Activated naive CD8-positive, alpha-beta T cell treated with anti-CD3 and anti-CD28 coated beads, Interleukin-2, amount 10 ng/mL, durations not matched to agents 7 days and 5 days (primary cell): ENCODE measurements around the gene SEC31A. TPM values are rescaled to one million over a fixed set of nuclear protein-coding genes. Genes with fewer than 3 reads are reported as not detected.

Experiments used
- ATAC-seq: fragments of 150-1000 bp; cut with Tn5 transposase; one replicate; pipeline ENCODE4 v1.10.0; 2021; ENCODE audit warnings: low read depth, moderate library complexity
- POLR2A ChIA-PET: fragments of 350-600 bp; sonication (Branson Sonifier 250); formaldehyde crosslinking; loops from one replicate; lab custom pipeline; 2021; ENCODE audit warnings: antibody characterized with exemption; lab: Charles Lee
- DNase-seq: peaks from one replicate; pipeline ENCODE4 v3.0.0; 2021
- H3K27ac Mint-ChIP-seq: one replicate; pipeline ENCODE4 v1.8.0; 2022; ENCODE audit warnings: mild to moderate bottlenecking, mixed read lengths
- H3K27me3 Mint-ChIP-seq: one replicate; pipeline ENCODE4 v1.8.0; 2022; ENCODE audit warnings: mild to moderate bottlenecking, moderate library complexity, mixed read lengths
- H3K36me3 Mint-ChIP-seq: one replicate; pipeline ENCODE4 v1.8.0; 2021; ENCODE audit warnings: mild to moderate bottlenecking, mixed read lengths
- H3K4me1 Mint-ChIP-seq: one replicate; pipeline ENCODE4 v1.8.0; 2021; ENCODE audit warnings: mixed read lengths
- H3K4me3 Mint-ChIP-seq: one replicate; pipeline ENCODE4 v1.8.0; 2022; ENCODE audit warnings: mild to moderate bottlenecking, moderate library complexity, mixed read lengths
- H3K9me3 Mint-ChIP-seq: one replicate; pipeline ENCODE4 v1.8.0; 2021; ENCODE audit warnings: mixed read lengths
- total RNA-seq, 2 experiments: library from RNA; stranded (reverse); gene quantifications; one replicate each; pipeline ENCODE4 v1.2.3, GENCODE V29; 2021

Gene SEC31A
- total RNA-seq, 2 experiments from 2014 or later: 118 to 122 TPM

DNA sequence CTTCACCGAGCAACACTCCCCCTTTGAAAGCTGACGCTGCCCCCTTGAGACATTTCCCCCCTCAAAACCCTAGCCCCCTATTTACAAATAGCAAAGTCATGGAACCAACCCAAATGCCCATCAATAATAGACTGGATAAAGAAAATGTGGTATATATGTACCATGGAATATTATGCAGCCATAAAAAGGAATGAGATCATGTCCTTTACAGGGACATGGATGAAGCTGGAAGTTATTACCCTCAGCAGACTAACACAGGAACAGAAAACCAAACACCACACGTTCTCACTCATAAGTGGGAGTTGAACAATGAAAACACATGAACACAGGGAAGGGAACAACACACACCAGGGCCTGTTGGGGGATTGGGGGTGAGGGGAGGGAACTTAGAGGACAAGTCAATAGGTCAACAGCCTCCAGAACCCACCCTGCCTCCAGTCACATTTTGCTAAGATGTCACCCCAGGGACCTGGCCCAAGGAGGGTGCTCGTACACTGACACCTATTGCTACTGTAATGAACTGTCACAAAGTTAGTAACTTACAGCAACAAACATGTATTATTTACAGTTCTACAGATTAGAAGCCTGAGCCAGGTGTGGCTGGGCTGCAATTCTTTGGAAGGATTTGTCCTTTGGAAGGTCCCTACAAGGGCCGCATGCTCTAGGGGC lies 113.0 kb downstream of the SEC31A start:
- no peak for DNase-seq
- H3K27me3 Mint-ChIP-seq: peaks cover 6% of the 10 kb centered on the region
- H3K4me3 Mint-ChIP-seq: no peak overlapping the region
- no peak overlapping the region for H3K27ac Mint-ChIP-seq
- H3K36me3 Mint-ChIP-seq: no peaks in the 10 kb centered on the region
- POLR2A ChIA-PET: interaction anchor here (0.7 kb wide), 1 partner anchor 778 kb away, joined by 4 read pairs; no protein-coding TSS in a partner anchor
- H3K4me1 Mint-ChIP-seq: no peaks in the 10 kb centered on the region
- no peaks in the 10 kb centered on the region for H3K9me3 Mint-ChIP-seq
- ATAC-seq: no peak

- ATAC-seq (no peak), DNase-seq (no peak)
- Mint-ChIP-seq H3K4me1 (no peaks in the 10 kb centered on the region), H3K27me3 (peaks cover 5% of the 10 kb centered on the region), H3K4me3 (no peak overlapping the region), H3K36me3 (no peaks in the 10 kb centered on the region), H3K9me3 (no peaks in the 10 kb centered on the region), H3K27ac (no peak overlapping the region)
- POLR2A ChIA-PET: no interaction called here
Observed at GRCh38 chr4:82776925-82777542, 113.9 kb downstream of the SEC31A start.

GRCh38 chr4:82775243-82775642 lies 115.7 kb downstream of the SEC31A start:
- H3K27ac Mint-ChIP-seq: no peak overlapping the region
- H3K9me3 Mint-ChIP-seq: no peaks in the 10 kb centered on the region
- H3K27me3 Mint-ChIP-seq: peaks cover 4% of the 10 kb centered on the region
- ATAC-seq (no peak), DNase-seq (no peak)
- no peaks in the 10 kb centered on the region for H3K4me1 Mint-ChIP-seq
- H3K4me3 Mint-ChIP-seq: no peak overlapping the region
- H3K36me3 Mint-ChIP-seq: no peaks in the 10 kb centered on the region
- POLR2A ChIA-PET: no interaction called here

- no peaks in the 10 kb centered on the region for H3K9me3 Mint-ChIP-seq
- ATAC-seq (no peak), DNase-seq (no peak)
- no peaks in the 10 kb centered on the region for H3K36me3 Mint-ChIP-seq
- POLR2A ChIA-PET: no interaction called here
- H3K4me3 Mint-ChIP-seq: no peak overlapping the region
- no peaks in the 10 kb centered on the region for H3K4me1 Mint-ChIP-seq
- no peak overlapping the region for H3K27ac Mint-ChIP-seq
- peaks cover 4% of the 10 kb centered on the region for H3K27me3 Mint-ChIP-seq
Observed at GRCh38 chr4:82774711-82775171, 116.2 kb downstream of the SEC31A start.

- no peak for DNase-seq
Observed at GRCh38 chr4:82773057-82773456, 117.9 kb downstream of the SEC31A start.

GRCh38 chr4:82770607-82771006 lies 120.3 kb downstream of the SEC31A start:
- DNase-seq (no peak), ATAC-seq (no peak)
- H3K36me3 Mint-ChIP-seq: peaks cover 4% of the 10 kb centered on the region
- no peaks in the 10 kb centered on the region for H3K4me1 Mint-ChIP-seq
- H3K9me3 Mint-ChIP-seq: peaks cover 5% of the 10 kb centered on the region
- POLR2A ChIA-PET: no interaction called here
- H3K4me3 Mint-ChIP-seq: no peak overlapping the region
- H3K27ac Mint-ChIP-seq: no peak overlapping the region
- H3K27me3 Mint-ChIP-seq: peaks cover 13% of the 10 kb centered on the region

More at GRCh38 chr4:82773057-82773456, 117.9 kb downstream of the SEC31A start:
- H3K9me3 Mint-ChIP-seq: no peaks in the 10 kb centered on the region
- H3K4me1 Mint-ChIP-seq: no peaks in the 10 kb centered on the region
- H3K27me3 Mint-ChIP-seq: peaks cover 9% of the 10 kb centered on the region
- H3K27ac Mint-ChIP-seq: no peak overlapping the region
- no peaks in the 10 kb centered on the region for H3K36me3 Mint-ChIP-seq
- ATAC-seq: no peak
- POLR2A ChIA-PET: no interaction called here
- no peak overlapping the region for H3K4me3 Mint-ChIP-seq

Other genes with a start within 250 kb of the SEC31A start
- 1 to 10 TPM; 6.2 to 6.9 TPM for gene SCD5, start 92.4 kb downstream of the SEC31A start, total RNA-seq
- 1 to 10 TPM; 4.0 to 4.7 TPM for gene THAP9, start 9.6 kb upstream of the SEC31A start, total RNA-seq
- 10 to 100 TPM; 34.3 to 34.9 TPM for gene LIN54, start 119.7 kb upstream of the SEC31A start, total RNA-seq
- gene COPS4, start 144.0 kb upstream of the SEC31A start, total RNA-seq: 10 to 100 TPM; 29.3 to 30.3 TPM
- 100 to 1,000 TPM; 305 to 314 TPM for gene PLAC8, start 223.6 kb upstream of the SEC31A start, total RNA-seq